ENCODE results near the gene MYL7. TPM values are rescaled to one million over a fixed set of nuclear protein-coding genes. Genes with fewer than 3 reads are reported as not detected.

Gene MYL7
- total and polyA plus RNA-seq, 2 of the 4 experiments (the other 2 are of a cell fraction) = 0.24 TPM; not detected in 1

GRCh38 chr7:44157116-44158080 is 16.3 kb upstream of the MYL7 start:
- peaks cover 1% of the 10 kb centered on the region for H3K4me1 ChIP-seq (ENCODE audit: control insufficient read depth, insufficient read depth, low read length)
- dilution Hi-C loops (cut with HindIII; ENCODE audit: low sequenced_read_pairs, unreplicated experiment) (no loop called here), in situ Hi-C loops (cut with MboI; ENCODE audit: low sequenced_read_pairs) (no loop called here), intact Hi-C loops (cut with micrococcal nuclease) (no loop called here)
- no peak overlapping the region for H3K18ac ChIP-seq (ENCODE audit: low read depth, low read length)
- H4K91ac ChIP-seq (ENCODE audit: insufficient read depth, low read depth, low read length) = no peak overlapping the region
- H3K9me1 ChIP-seq (ENCODE audit: insufficient read depth, low read length) = peaks cover 3% of the 10 kb centered on the region; the same call in 1 of the 2 replicates
- H4K8ac ChIP-seq (ENCODE audit: low read depth in 2 of 2, low read length in 2 of 2) = no peak overlapping the region
- no peak overlapping the region for H4K5ac ChIP-seq (ENCODE audit: low read depth, low read length)
- TF ChIP-seq RAD21 (IDR thresholded peaks at IDR 0.05; ENCODE audit: low read length) = no peak
- no peak for TF ChIP-seq CEBPB (IDR thresholded peaks at IDR 0.05; ENCODE audit: low read depth, low read length)
- TF ChIP-seq RCOR1 (IDR thresholded peaks at IDR 0.05; ENCODE audit: insufficient replicate concordance, low read length) = no peak
- no peak for TF ChIP-seq MAFK (IDR thresholded peaks at IDR 0.05; ENCODE audit: low read depth, low read length)
- no peak for TF ChIP-seq FOS (IDR thresholded peaks at IDR 0.05; ENCODE audit: low read depth, low read length)
- no peak for TF ChIP-seq RFX5 (IDR thresholded peaks at IDR 0.05; ENCODE audit: low read depth, low read length)
- H3K4me2 ChIP-seq (ENCODE audit: low read depth, low read length) = no peak overlapping the region
- no peak overlapping the region for H2AFZ ChIP-seq (replicated peaks; ENCODE audit: low read length, poor library complexity)
- POLR2A ChIA-PET (ENCODE audit: unreplicated experiment) = no interaction called here
- no peak overlapping the region for H2BK5ac ChIP-seq (ENCODE audit: low read depth, low read length, poor library complexity, severe bottlenecking)
- no peaks in the 10 kb centered on the region for H3K79me1 ChIP-seq (ENCODE audit: low read depth in 1 of 2, low read length in 2 of 2)
- H3K27ac ChIP-seq (ENCODE audit: insufficient read depth, low read length) = no peak overlapping the region
- H3K27me3 ChIP-seq (ENCODE audit: control insufficient read depth, insufficient read depth, low read length) = peaks cover 6% of the 10 kb centered on the region; the same call in 1 of the 2 replicates
- H3K4ac ChIP-seq (ENCODE audit: low read depth, low read length) = no peak overlapping the region
- no peak overlapping the region for H2AK9ac ChIP-seq (replicated peaks; ENCODE audit: low read depth, low read length, poor library complexity)
- no peak overlapping the region for H2AK5ac ChIP-seq (ENCODE audit: low read depth, low read length)
- no peak overlapping the region for H2BK20ac ChIP-seq (ENCODE audit: low read depth, low read length)
- H2BK15ac ChIP-seq (ENCODE audit: low read depth, low read length) = no peak overlapping the region
- no peak overlapping the region for H2BK120ac ChIP-seq (ENCODE audit: low read depth, low read length)
- no peak overlapping the region for H3K56ac ChIP-seq (ENCODE audit: extremely low read depth, insufficient read depth, low read length)
- H3K23ac ChIP-seq (ENCODE audit: low read depth, low read length) = no peak overlapping the region
- H4K20me1 ChIP-seq (ENCODE audit: insufficient read depth, low read length) = no peaks in the 10 kb centered on the region
- no peaks in the 10 kb centered on the region for H3K9me3 ChIP-seq (ENCODE audit: control insufficient read depth, insufficient read depth, low read length)
- CTCF ChIA-PET = no interaction called here
- H3K4me3 ChIP-seq (ENCODE audit: insufficient read depth, low read depth, low read length) = no peak overlapping the region
- DNase-seq (no peak), ATAC-seq (ENCODE audit: low read depth) (no peak)
- 75% methylated on average over 6 of the region's 15 CpGs; no CpG with 5 or more reads in 1 of the 2 experiments for WGBS, 2 experiments (ENCODE audit: extremely low coverage in 2 of 2, insufficient read length in 1 of 2)
- no TSS peak for BruUV-seq (replicated peaks)
- no peaks in the 10 kb centered on the region for H3K36me3 ChIP-seq (ENCODE audit: control insufficient read depth, insufficient read depth, low read length)
- no peak overlapping the region for H3K9ac ChIP-seq (ENCODE audit: low read depth, low read length)
- no peak overlapping the region for H3K14ac ChIP-seq (replicated peaks; ENCODE audit: low read depth, low read length)
